ENCODE data around the gene TMEM175.

The TMEM175 gene

DNA sequence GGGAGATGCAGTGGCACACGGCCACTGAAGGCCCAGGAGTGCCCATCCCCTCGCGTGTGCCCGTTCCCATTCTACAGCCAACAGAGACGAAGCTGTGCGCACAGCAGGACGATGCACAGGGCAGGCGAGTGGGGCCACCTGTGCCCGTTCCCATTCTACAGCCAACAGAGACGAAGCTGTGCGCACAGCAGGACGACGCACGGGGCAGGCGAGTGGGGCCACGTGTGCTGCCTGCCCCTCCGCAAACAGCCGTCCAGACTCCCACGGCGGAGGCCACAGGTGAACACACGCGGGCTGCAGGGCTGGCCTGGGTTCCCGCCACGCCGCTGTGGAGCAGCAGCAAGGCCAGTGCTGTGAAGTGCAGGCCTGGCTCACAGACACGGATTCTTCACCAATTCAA is 32.2 kb upstream of the TMEM175 start:
- DNase-seq = no peak

GRCh38 chr4:900721-901120 is 31.5 kb upstream of the TMEM175 start:
- DNase-seq = no peak

DNA sequence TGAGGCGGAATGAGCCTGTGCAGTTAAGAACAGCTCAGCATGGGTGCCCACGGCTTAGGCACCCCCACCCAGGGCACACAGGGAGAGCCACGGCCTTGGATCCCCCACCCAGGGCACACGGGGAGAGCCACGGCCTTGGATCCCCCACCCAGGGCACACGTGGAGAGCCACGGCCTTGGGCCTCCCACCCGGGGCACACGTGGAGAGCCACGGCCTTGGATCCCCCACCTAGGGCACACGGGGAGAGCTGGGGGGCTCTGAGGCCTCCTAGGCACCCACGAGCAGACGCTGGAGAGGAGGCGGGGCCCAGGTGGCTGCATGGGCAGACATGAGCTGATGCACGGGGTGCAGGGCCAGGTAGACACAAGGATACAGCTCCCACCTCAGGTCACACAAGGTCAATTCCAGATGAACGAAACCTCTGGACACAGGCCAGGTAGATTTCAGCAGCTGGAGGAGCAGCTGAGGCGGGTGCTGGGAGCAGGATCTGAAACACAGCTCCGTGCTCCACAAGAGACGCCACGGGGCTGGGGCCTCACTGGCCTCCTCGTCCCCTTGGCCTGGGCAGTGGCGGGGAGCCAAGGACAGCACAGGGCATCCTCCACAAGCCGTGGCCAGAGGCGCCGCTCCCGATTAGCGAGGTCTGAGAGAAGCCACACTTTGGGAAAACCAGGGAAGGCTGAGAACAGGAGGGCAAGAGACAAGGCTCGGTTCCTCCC is 30.9 kb upstream of the TMEM175 start:
- no peak for DNase-seq

GRCh38 chr4:903066-904046 is 28.9 kb upstream of the TMEM175 start:
- DNase-seq = no peak

- no peak for DNase-seq
Measured at GRCh38 chr4:905485-906338, 26.5 kb upstream of the TMEM175 start.

DNA sequence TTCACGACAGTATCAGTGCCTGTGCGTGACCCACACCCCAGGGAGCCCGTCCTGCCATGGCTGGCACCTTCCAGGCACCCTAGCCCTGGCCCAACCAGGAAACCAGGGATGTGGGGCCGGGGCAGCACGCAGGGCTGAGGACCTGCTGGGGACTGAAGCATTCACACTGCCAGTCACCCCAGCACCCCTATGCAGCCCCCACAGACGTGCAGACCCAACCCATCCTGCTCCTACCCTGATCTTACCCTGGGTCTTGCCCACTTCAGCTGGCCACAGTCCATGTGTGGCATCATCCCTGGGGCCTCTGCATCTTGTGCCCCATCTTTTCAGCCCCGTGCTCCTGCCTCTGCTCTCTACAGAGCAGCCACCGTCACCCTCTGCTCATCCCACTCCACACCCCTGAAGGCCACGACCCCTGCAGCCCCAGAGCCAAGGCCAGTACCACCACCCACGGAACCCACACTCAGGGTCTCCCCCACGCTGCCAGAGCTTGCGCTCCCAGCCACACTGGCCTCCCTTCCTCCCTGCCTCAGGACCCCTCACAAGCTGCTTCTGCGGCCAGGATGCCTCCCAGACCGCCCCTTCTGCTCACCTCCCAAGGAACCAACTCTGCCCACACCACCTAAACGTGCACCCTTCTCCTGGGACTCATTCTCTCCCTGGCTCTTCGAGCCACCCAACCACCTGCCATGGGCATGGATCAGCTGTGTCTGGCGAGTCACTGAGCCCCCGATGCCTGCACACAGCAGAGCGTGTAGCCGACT is 25.7 kb upstream of the TMEM175 start:
- DNase-seq = no peak

DNA sequence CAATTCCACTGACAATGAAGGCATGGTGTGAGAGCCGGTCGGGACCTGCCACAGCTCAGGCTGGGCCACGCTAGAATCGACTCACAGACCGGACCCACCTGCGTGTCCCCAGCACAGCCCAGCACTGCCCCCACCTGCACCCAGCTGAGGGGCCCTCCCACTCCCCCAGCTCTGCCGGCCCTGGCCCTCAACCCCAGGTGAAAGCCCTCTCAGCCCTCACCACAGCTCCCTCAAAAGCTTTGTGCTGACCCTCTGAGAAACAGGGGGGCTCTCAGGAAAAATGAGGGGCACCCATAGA is 25.2 kb upstream of the TMEM175 start:
- no peak for DNase-seq

- DNase-seq = no peak
Measured at GRCh38 chr4:907691-908425, 24.4 kb upstream of the TMEM175 start.

DNA sequence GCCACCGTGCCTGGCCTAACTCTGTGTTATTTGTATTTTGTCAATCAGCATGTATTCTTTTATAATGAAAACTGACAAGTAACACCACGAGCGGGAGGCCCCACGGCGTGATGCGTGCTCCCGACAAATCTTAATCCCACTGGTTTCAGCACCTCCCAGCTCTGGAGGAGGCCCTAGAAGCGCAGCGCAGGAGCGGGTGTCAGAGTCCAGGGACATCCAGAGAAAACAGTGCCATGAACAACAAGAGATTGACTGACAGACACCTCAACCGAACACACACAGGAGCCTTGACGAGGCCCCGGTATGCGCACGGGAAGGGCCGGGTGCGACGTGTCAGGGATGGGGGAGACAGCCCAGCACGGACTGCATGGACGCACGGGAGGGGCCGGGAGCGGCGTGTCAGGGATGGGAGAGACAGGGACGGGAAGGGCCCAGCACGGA is 23.1 kb upstream of the TMEM175 start:
- DNase-seq = no peak

DNA sequence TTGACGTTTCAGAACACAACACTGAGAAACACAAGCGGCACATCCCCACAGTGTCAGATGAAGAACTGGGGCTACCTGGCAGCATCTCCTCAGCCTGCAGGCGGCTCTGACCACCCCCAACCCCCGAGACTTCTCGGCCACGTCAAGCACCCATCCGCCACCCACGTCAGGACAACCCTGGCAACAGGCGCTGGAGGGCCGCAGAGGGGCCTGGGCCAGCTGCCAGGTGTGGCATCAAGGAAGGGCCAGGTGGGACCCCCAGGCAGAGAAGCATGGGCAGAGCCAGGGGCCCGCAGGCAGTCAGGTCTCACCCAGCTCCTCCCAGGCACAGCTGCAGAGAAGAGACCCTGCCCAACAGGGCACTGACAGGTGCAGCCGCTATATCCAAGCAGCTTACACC is 22.4 kb upstream of the TMEM175 start:
- DNase-seq = no peak

- DNase-seq = no peak
Measured at GRCh38 chr4:910366-911091, 21.7 kb upstream of the TMEM175 start.

GRCh38 chr4:911221-911751 is 21.0 kb upstream of the TMEM175 start:
- DNase-seq = no peak

- DNase-seq = no peak
Measured at GRCh38 chr4:911871-912490, 20.3 kb upstream of the TMEM175 start.

- DNase-seq = no peak
Measured at GRCh38 chr4:912548-913279, 19.5 kb upstream of the TMEM175 start.

DNA sequence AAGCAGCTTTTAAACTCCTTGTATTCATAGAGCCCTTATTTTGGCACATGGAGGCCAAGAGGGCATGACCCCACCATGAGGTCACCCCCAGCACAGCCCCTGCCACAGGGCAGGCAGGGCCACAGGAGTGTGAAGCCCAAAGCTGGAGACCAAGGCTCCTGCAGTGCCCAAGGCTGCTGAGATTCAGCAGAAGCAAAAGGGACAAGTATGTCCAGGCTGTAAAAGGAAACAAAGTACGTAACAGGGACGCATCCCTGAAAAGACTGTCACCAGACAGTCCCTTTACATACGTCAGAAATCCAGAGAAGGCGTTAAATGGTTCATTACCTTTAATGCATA is 19.0 kb upstream of the TMEM175 start:
- no peak for DNase-seq

- no peak for DNase-seq
Measured at GRCh38 chr4:914531-914930, 17.7 kb upstream of the TMEM175 start.

GRCh38 chr4:915041-915474 is 17.2 kb upstream of the TMEM175 start:
- DNase-seq = no peak

DNA sequence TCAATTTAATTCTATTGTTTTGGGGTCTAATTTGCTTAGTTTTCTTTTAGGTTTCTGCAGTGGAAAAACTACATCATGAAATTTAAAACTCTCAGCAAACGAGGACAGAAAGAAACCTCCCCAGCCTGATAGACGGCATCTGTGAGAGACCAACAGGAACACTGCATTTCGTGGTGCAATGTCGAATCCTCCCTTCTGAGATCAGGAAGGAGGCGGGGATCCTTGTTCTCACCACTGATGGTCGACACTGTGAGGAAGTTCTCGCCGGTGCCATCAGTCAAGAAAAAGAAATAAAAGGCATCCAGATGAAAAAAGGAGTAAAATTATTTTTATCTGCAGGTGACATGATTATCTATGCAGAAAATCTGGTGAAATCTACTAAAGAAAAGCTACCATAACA is 16.7 kb upstream of the TMEM175 start:
- no peak for DNase-seq

- no peak for DNase-seq
Measured at GRCh38 chr4:917466-917865, 14.8 kb upstream of the TMEM175 start.

DNA sequence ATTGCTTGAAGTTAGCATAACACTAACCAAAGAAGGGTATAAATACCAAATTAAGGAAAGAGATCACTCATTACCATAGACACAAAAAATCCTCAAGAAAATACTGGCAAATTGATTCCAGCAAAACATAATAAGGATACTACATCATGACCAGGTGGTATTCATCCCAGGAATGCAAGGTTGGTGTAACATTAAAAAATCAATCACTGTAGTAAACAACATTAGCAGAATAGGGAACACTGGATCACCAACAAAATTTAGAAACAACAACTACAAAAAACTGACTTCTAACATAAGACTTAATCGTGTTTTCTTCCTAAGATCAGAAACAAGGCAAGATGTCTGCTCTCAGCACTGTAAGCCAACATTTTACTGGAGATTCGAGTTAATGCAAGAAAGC is 14.3 kb upstream of the TMEM175 start:
- DNase-seq = no peak

Measured in DMS 273 treated with DMSO at 0.1 percent for 48 hours (cell line).